ENCODE results near the gene THAP5.
A peak's percentile ranks its signal among the peaks of the same experiment; 100 is the strongest.

Gene THAP5

DNA sequence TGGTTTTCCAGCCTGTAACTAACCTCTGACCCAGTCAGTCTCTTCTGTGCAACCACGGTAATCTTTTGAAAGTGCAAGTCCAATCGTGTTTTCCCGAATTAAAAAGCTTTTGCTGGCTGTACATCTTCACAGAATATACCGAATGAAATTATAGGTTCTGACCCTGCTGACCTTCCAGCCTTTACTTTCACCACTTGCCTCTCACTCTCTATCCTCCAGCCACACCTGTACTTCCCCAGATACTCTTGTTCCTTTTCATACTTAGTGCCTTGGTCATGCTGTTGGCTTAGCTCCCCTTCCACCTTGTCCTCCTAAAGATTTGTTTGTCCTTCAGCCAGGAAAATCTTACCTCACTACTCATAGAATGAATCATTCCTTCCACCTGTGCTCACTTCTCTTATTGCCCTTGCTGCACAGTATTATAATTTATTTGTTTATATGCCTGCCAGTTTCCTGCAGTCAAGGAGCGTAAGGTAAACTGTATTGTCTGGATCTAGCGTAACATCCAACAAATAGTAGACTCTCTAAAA lies 41.3 kb downstream of the THAP5 start:
- DNase-seq, result no peak

DNA sequence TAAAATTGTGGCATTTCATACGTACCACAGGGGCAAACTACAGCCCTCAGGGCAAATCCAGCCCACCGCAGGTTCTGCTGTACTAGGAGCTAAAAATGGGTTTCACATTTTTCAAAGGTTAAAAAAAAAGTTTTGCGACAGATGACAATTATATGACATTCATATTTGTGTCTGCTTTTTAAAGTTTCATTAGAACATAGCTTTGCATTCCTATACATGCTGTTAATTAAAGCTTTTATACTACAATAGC lies 42.8 kb downstream of the THAP5 start:
- DNase-seq, result no peak

DNA sequence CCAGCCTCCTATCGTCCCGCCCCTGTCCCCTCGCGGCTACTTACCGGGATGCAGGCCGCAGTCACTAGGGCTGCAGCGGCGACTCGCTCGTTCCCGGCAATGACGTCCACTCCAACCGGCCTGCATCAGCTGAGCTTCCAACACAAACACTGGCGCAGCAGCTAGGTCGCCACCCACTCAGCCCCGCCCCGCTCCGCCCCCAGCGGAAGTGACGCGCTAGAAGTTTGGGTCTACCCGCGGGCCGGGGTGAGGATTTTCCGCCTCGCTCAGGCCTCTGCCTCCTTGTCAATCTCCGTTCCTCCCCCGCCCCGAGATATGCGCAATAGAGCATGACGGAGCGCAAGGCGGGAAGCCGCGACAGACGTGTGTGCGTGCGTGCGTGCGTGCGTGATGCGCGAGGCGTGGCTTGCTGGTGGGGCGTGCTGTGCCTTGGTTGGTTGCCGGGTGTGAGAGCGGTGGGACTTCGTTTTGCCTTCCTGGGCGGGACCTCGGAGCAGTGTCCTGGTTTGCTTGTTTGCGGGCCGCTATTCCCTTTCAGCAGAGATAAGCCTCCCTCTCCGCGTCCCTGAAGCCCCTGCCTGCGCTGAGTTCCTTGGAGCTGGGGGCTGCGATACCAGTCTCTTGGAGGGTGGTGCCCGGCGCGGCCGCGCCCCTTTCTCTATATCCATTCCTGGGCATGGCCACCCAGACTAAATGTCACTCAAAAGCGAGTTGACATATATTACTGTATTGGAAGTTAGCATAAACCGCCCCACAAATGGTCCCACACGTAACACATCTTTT lies 43.3 kb downstream of the THAP5 start, which contains the start of gene PNPLA8:
Gene PNPLA8 (minus strand): TSS at position 151 of the 783 bp plus-strand sequence. CDS start 10,644 bp downstream, outside the sequence.
- peak; percentile 94 to 98 for DNase-seq

DNA sequence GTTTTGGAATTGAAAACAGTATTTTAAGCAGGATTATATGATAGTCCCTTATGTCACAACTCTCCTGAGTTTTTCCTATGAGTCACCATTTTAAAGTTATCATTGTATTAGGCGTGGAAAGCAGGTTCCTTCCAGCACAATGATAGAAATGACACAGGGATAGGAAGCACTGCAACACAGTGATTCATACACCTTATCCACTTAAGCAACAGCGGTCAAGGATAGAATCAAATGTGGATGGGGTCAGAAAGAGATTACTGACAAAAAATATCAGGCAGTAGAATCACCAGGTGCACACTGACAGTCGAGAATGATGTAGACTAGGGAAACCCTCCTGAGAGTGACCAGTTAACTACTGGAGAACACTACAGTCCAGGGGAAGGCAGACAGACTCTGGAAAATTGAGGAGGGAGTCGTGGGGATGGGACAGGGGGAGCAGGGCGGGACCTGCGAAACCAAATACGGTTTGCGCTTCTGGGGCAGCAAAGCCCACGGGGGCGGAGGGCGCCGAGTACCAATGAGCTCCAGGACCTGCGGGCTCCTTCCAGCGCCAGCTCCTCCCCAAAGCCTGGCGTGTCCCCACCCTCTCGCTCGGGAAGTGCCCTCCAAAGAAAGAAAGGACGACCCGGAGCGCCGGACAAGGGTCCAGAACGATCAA lies 44.0 kb downstream of the THAP5 start:
- DNase-seq, result peak in 1 of 2 experiments; percentile 82

DNA sequence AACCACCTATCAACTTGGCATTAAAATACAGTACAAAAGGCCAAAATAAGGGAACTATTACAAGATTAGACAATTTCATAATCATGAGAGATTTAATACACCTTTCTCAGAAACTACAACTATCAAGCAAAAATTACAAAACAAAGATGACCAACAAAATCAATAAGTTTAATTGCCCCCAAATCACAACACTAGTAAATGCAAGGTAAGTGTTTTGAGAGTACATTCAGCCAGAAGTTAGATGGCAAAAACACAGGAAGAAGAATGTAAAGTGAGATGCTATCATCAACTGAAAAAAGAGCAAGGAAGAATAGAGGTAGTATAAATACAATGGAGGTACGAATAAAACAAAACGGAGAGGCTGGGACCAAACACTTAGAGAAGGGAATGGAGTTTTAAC lies 46.7 kb downstream of the THAP5 start:
- no peak for DNase-seq

DNA sequence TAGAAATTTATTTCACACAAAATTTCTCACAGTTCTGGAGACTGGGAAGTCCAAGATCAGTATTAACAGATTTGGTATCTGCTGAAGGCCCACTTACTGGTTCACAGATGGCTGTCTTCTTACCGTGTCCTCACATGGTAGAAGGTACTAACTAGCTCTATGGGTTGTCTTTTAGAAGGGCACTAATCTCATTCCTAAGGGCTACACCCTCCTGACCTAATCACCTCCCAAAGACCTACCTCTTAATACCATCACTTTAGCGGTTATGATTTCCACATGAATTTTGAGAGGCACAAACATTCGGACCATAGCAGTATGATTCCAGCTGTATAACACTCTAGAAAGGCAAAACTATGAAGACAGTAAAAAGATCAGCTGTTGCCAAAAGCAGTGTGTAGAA lies 51.6 kb downstream of the THAP5 start:
- DNase-seq, result no peak

DNA sequence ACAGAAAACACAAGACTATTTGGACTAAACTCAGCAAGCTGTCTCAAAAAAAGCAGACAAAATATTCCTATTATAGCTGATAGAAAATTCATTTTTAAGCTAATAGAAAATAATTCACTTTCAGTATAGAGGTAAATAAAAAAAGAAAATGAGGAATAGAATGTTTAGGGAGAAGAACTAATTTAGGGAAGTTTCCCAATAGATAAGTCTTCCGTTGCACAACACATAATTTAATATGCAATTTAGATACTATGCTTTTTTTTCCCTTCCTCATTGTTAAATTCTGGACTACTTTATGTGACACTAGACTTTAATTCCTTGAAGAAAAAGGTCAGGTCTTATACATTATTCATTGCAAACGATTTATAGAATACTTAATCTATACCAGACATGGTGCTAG lies 53.9 kb downstream of the THAP5 start:
- DNase-seq, result no peak

DNA sequence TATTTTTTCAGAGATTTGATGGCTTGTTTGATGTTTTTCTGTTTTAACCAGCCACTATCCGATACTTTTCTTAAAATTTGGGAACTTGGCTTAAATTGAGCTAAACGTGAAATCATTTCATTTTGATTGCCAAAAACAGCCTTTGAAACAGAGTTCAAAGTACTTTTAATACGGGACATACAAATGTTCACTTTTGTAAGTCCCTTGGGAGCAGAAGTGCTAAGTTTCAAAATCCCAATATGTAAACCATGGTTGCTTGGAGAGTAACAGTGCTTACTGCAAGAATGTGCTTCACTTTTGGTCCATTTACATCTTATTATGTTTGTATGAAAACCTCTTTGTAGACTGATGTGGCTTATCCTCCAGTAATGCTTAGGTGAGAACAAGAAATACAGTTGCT lies 54.5 kb downstream of the THAP5 start:
- DNase-seq, result no peak

Measured in NCI-H446 (cell line).